Measurements from ENCODE around the gene POU5F1. TPM values are rescaled to one million over a fixed set of nuclear protein-coding genes. Genes with fewer than 3 reads are reported as not detected.
"Not testable (repeated sequence)": the region's sequence is repeated elsewhere in the genome, so short reads cannot be mapped to it uniquely, and the experiment has no call there.

POU5F1 gene
- total RNA-seq, 4 donors from 2014 or later = 0.67 to 2.8 (median 1.8) TPM; not detected in 1

- Histone ChIP-seq H3K4me1 (no peaks in the 10 kb centered on the region), H3K9me3 (no peaks in the 10 kb centered on the region), H3K4me3 (no peak overlapping the region), H3K36me3 (no peaks in the 10 kb centered on the region), H3K27me3 (no peaks in the 10 kb centered on the region), H3K27ac (no peak overlapping the region)
- TF ChIP-seq POLR2A (IDR thresholded peaks at IDR 0.05) (no peak), CTCF (IDR thresholded peaks at IDR 0.05) (no peak)
- no peak for DNase-seq
- intact Hi-C loops (cut with DNase I; ENCODE audit: low total_unique reads) = no loop called here
Measured at GRCh38 chr6:31168606-31169005, 1.9 kb downstream of the POU5F1 start.

- Histone ChIP-seq H3K9me3 (no peaks in the 10 kb centered on the region), H3K4me1 (no peaks in the 10 kb centered on the region), H3K27ac (no peak overlapping the region), H3K36me3 (no peaks in the 10 kb centered on the region), H3K4me3 (no peak overlapping the region), H3K27me3 (no peaks in the 10 kb centered on the region)
- intact Hi-C loops (cut with DNase I; ENCODE audit: low total_unique reads) = no loop called here
- TF ChIP-seq CTCF (IDR thresholded peaks at IDR 0.05) = no peak
- no peak for TF ChIP-seq POLR2A (IDR thresholded peaks at IDR 0.05)
- no peak for DNase-seq
Measured at GRCh38 chr6:31165986-31166385, 4.5 kb downstream of the POU5F1 start.

GRCh38 chr6:31165064-31165832 lies 5.2 kb downstream of the POU5F1 start:
- intact Hi-C loops (cut with DNase I; ENCODE audit: low total_unique reads); DNase-seq; H3K36me3 ChIP-seq; H3K27ac ChIP-seq; H3K9me3 ChIP-seq; H3K27me3 ChIP-seq; H3K4me3 ChIP-seq; H3K4me1 ChIP-seq: not testable (repeated sequence)

- intact Hi-C loops (cut with DNase I; ENCODE audit: low total_unique reads); H3K4me1 ChIP-seq; H3K36me3 ChIP-seq; DNase-seq; H3K9me3 ChIP-seq; H3K27ac ChIP-seq; H3K4me3 ChIP-seq; H3K27me3 ChIP-seq: not testable (repeated sequence)
Measured at GRCh38 chr6:31164475-31165063, 5.9 kb downstream of the POU5F1 start.

- no peak overlapping the region for H3K4me3 ChIP-seq
- TF ChIP-seq CTCF (IDR thresholded peaks at IDR 0.05) (no peak), POLR2A (IDR thresholded peaks at IDR 0.05) (no peak)
- no peaks in the 10 kb centered on the region for H3K36me3 ChIP-seq
- H3K9me3 ChIP-seq = no peaks in the 10 kb centered on the region
- intact Hi-C loops (cut with DNase I; ENCODE audit: low total_unique reads) = no loop called here
- H3K27ac ChIP-seq = no peak overlapping the region
- no peaks in the 10 kb centered on the region for H3K4me1 ChIP-seq
- no peak for DNase-seq
- H3K27me3 ChIP-seq = no peaks in the 10 kb centered on the region
Measured at GRCh38 chr6:31163922-31164321, 6.6 kb downstream of the POU5F1 start.

GRCh38 chr6:31162463-31163165 lies 7.9 kb downstream of the POU5F1 start:
- no peaks in the 10 kb centered on the region for H3K9me3 ChIP-seq
- no peak for DNase-seq
- intact Hi-C loops (cut with DNase I; ENCODE audit: low total_unique reads) = no loop called here
- no peaks in the 10 kb centered on the region for H3K27me3 ChIP-seq
- H3K4me3 ChIP-seq = no peak overlapping the region
- no peak for TF ChIP-seq POLR2A (IDR thresholded peaks at IDR 0.05)
- TF ChIP-seq CTCF (IDR thresholded peaks at IDR 0.05) = no peak
- no peak overlapping the region for H3K27ac ChIP-seq
- no peaks in the 10 kb centered on the region for H3K36me3 ChIP-seq
- H3K4me1 ChIP-seq = no peaks in the 10 kb centered on the region

Data from uterus (tissue), 4 donors.